Panc1 (cell line): ENCODE measurements around the gene BST2. TPM values are rescaled to one million over a fixed set of nuclear protein-coding genes. Genes with fewer than 3 reads are reported as not detected.

ENCODE experiments used
- ATAC-seq: fragments of 200-7000 bp; cut with Tn5 transposase; 2 replicates; pipeline ENCODE4 v1.9.1; 2020; ENCODE audit warnings: mild to moderate bottlenecking, moderate library complexity
- BruUV-seq: library from RNA; stranded (reverse); fragments of 400-500 nt; replicated peaks from 2 replicates; lab custom pipeline; 2021; lab: Mats Ljungman, UMichigan
- CTCF ChIA-PET: fragments of 300-600 bp; sonication (Branson Sonifier 250); formaldehyde crosslinking; loops from one replicate; lab custom pipeline; 2022; ENCODE audit warnings: antibody characterized with exemption; lab: Charles Lee
- POLR2A ChIA-PET: fragments of 300-600 bp; sonication (Branson Sonifier 250); formaldehyde crosslinking; loops from one replicate; lab custom pipeline; 2022; ENCODE audit warnings: antibody characterized with exemption; lab: Charles Lee
- DNase-seq: peaks from one replicate; pipeline ENCODE4 v3.0.0-alpha.2; 2010; ENCODE audit warnings: low read depth, low spot score
- H3K27ac ChIP-seq: 2 replicates; pipeline ENCODE4 v1.5.1; 2011; ENCODE audit warnings: mild to moderate bottlenecking, low read length, inconsistent platforms
- H3K27me3 ChIP-seq: fragments of 200-500 bp; sonication (Bioruptor generic); 2 replicates; pipeline ENCODE4 v1.6.0; 2014; ENCODE audit warnings: low read length, inconsistent platforms; ENCODE audit not compliant: control insufficient read depth, insufficient read depth
- H3K36me3 ChIP-seq: fragments of 200-500 bp; sonication (Bioruptor generic); 2 replicates; pipeline ENCODE4 v1.5.1; 2014; ENCODE audit warnings: inconsistent platforms, mild to moderate bottlenecking, low read length, moderate library complexity; ENCODE audit not compliant: control insufficient read depth, insufficient read depth
- H3K4me1 ChIP-seq: 2 replicates; pipeline ENCODE4 v1.5.1; 2011; ENCODE audit warnings: inconsistent platforms, mild to moderate bottlenecking, low read length, moderate library complexity; ENCODE audit not compliant: control insufficient read depth, insufficient read depth
- H3K4me3 ChIP-seq, 2 experiments: 2 replicates each; pipeline ENCODE4 v1.5.1; 2011 to 2012; ENCODE audit warnings: low read depth in 2 of 2, low read length in 2 of 2, mild to moderate bottlenecking in 2 of 2, inconsistent platforms in 1 of 2, moderate library complexity in 1 of 2
- H3K9me3 ChIP-seq: fragments of 200-500 bp; sonication (Bioruptor generic); 2 replicates; pipeline ENCODE4 v1.5.1; 2014; ENCODE audit warnings: low read depth, mild to moderate bottlenecking, inconsistent platforms, low read length, moderate library complexity; ENCODE audit not compliant: control insufficient read depth, insufficient read depth
- CTCF ChIP-seq: fragments of 450-650 bp; IDR thresholded peaks from 2 replicates; pipeline ENCODE4 v1.5.1; 2017; ENCODE audit warnings: mild to moderate bottlenecking
- POLR2AphosphoS5 ChIP-seq: IDR thresholded peaks from 2 replicates; pipeline ENCODE4 v1.6.1; 2012; ENCODE audit warnings: mild to moderate bottlenecking, low read depth, low read length, moderate library complexity
- REST ChIP-seq, 2 experiments: IDR thresholded peaks; 2 replicates each; pipeline ENCODE4 v1.6.1; 2011 to 2012; ENCODE audit warnings: low read depth in 2 of 2, control low read depth in 1 of 2, low read length in 1 of 2, mild to moderate bottlenecking in 1 of 2, moderate library complexity in 1 of 2; ENCODE audit not compliant: insufficient read depth in 1 of 2
- SIN3A ChIP-seq: IDR thresholded peaks from 2 replicates; pipeline ENCODE4 v1.6.1; 2012; ENCODE audit warnings: low read depth, mild to moderate bottlenecking, low read length, moderate library complexity, borderline replicate concordance; ENCODE audit not compliant: insufficient read depth
- TCF7L2 ChIP-seq: IDR thresholded peaks from 2 replicates; pipeline ENCODE4 v1.6.1; 2011; ENCODE audit warnings: mild to moderate bottlenecking, low read depth, low read length, inconsistent platforms
- in situ Hi-C: cut with HindIII; loops from 2 replicates; pipeline ENCODE4 v1.10.0; 2016; ENCODE audit warnings: low sequenced_read_pairs, low pct_unique_long_range_greater_than_20kb
- intact Hi-C: fragments of 100-400 bp; cut with micrococcal nuclease; formaldehyde crosslinking; loops from one replicate; pipeline ENCODE4 v1.10.0; 2022; ENCODE audit not compliant: unreplicated experiment
- total RNA-seq: library from RNA; stranded (reverse); gene quantifications from one replicate; pipeline ENCODE4 v1.2.1, GENCODE V29; 2021; ENCODE audit not compliant: unreplicated experiment

BST2 gene
- total RNA-seq, 1 experiment from 2014 or later, result 11.8 TPM

GRCh38 chr19:17421942-17422341, 16.5 kb upstream of the BST2 start:
- intact Hi-C loops, result no loop called here
- no peaks in the 10 kb centered on the region for H3K9me3 ChIP-seq
- DNase-seq, result no peak
- no TSS peak for BruUV-seq
- H3K27me3 ChIP-seq, result no peaks in the 10 kb centered on the region
- ChIA-PET CTCF (no interaction called here), POLR2A (no interaction called here)
- H3K4me3 ChIP-seq, result no peak overlapping the region
- H3K4me1 ChIP-seq, result peaks cover 6% of the 10 kb centered on the region; the same call in 1 of the 2 replicates
- ATAC-seq, result no peak
- no peak overlapping the region for H3K27ac ChIP-seq
- no peaks in the 10 kb centered on the region; the same call in 1 of the 2 replicates for H3K36me3 ChIP-seq
- in situ Hi-C loops, result no loop called here
- TF ChIP-seq SIN3A, result no peak
- no peak for TF ChIP-seq POLR2AphosphoS5
- no peak for TF ChIP-seq TCF7L2

GRCh38 chr19:17420475-17420924, 15.1 kb upstream of the BST2 start:
- Histone ChIP-seq H3K36me3 (no peaks in the 10 kb centered on the region; the same call in 1 of the 2 replicates), H3K4me3 (peak overlapping the region; percentile 78), H3K27ac (peak overlapping the region; percentile 84), H3K9me3 (no peaks in the 10 kb centered on the region), H3K4me1 (peaks cover 6% of the 10 kb centered on the region; the same call in 1 of the 2 replicates), H3K27me3 (no peaks in the 10 kb centered on the region)
- ATAC-seq, result peak; percentile 73
- TF ChIP-seq CTCF, result no peak; the same call in 1 of the 2 replicates
- TF ChIP-seq POLR2AphosphoS5, result no peak
- TF ChIP-seq REST (IDR thresholded peaks at IDR 0.05; ENCODE audit: insufficient read depth in 1 of 2, low read depth in 2 of 2, low read length in 1 of 2), result no peak
- TF ChIP-seq SIN3A, result no peak
- no peak for TF ChIP-seq TCF7L2
- in situ Hi-C loops, result no loop called here
- ChIA-PET CTCF (no interaction called here), POLR2A (no interaction called here)
- no peak for DNase-seq
- intact Hi-C loops, result no loop called here
- BruUV-seq, result no TSS peak
